H7 (cell line): ENCODE results near the gene CASKIN2. TPM values are rescaled to one million over a fixed set of nuclear protein-coding genes. Genes with fewer than 3 reads are reported as not detected.
"Not testable (repeated sequence)": the region's sequence is repeated elsewhere in the genome, so short reads cannot be mapped to it uniquely, and the experiment has no call there.

Experiments
- DNase-seq: peaks from one replicate; pipeline ENCODE4 v3.0.0; 2012
- H3K27me3 ChIP-seq: 2 replicates; pipeline ENCODE4 v1.6.0; 2011; ENCODE audit warnings: mild to moderate bottlenecking, low read length; ENCODE audit not compliant: control insufficient read depth, insufficient read depth
- H3K36me3 ChIP-seq: replicated peaks from 2 replicates; pipeline ENCODE4 v1.5.1; 2011; ENCODE audit warnings: low read length; ENCODE audit not compliant: control insufficient read depth, insufficient read depth
- H3K4me3 ChIP-seq: 2 replicates; pipeline ENCODE4 v1.5.1; 2011; ENCODE audit warnings: low read depth, mild to moderate bottlenecking, control low read depth, low read length, moderate library complexity; ENCODE audit not compliant: insufficient read depth
- total RNA-seq: library from RNA; depleted of rRNA; stranded (reverse); fragments of >200 nt; shearing (Covaris generic); gene quantifications from 2 replicates; pipeline ENCODE4 v1.2.3, GENCODE V29; 2014

The CASKIN2 gene
- total RNA-seq, 1 experiment from 2014 or later = 13.1 TPM

GRCh38 chr17:75487351-75488070 lies 27.8 kb downstream of the CASKIN2 start:
- no peak for DNase-seq
- H3K36me3 ChIP-seq = no peaks in the 10 kb centered on the region; the same call in 1 of the 2 replicates

GRCh38 chr17:75486951-75487350 lies 28.4 kb downstream of the CASKIN2 start:
- no peak for DNase-seq
- no peak overlapping the region for H3K4me3 ChIP-seq
- H3K27me3 ChIP-seq = no peaks in the 10 kb centered on the region
- H3K36me3 ChIP-seq = no peaks in the 10 kb centered on the region; the same call in 1 of the 2 replicates

More at GRCh38 chr17:75487351-75488070, 27.8 kb downstream of the CASKIN2 start:
- Histone ChIP-seq H3K27me3 (no peaks in the 10 kb centered on the region), H3K4me3 (no peak overlapping the region)

- Histone ChIP-seq H3K36me3 (no peaks in the 10 kb centered on the region; the same call in 1 of the 2 replicates), H3K4me3 (no peak overlapping the region), H3K27me3 (no peaks in the 10 kb centered on the region)
- DNase-seq = no peak
Observed at GRCh38 chr17:75486151-75486550, 29.2 kb downstream of the CASKIN2 start.

GRCh38 chr17:75485688-75486087 lies 29.6 kb downstream of the CASKIN2 start:
- Histone ChIP-seq H3K36me3 (no peaks in the 10 kb centered on the region; the same call in 1 of the 2 replicates), H3K27me3 (no peaks in the 10 kb centered on the region), H3K4me3 (no peak overlapping the region)
- no peak for DNase-seq

GRCh38 chr17:75482098-75482942 lies 33.0 kb downstream of the CASKIN2 start:
- no peak for DNase-seq
- no peaks in the 10 kb centered on the region; the same call in 1 of the 2 replicates for H3K36me3 ChIP-seq
- no peaks in the 10 kb centered on the region for H3K27me3 ChIP-seq
- H3K4me3 ChIP-seq = no peak overlapping the region

GRCh38 chr17:75481194-75482068 lies 33.9 kb downstream of the CASKIN2 start:
- H3K27me3 ChIP-seq = no peaks in the 10 kb centered on the region
- H3K36me3 ChIP-seq = no peaks in the 10 kb centered on the region; the same call in 1 of the 2 replicates
- no peak overlapping the region for H3K4me3 ChIP-seq
- peak; percentile 58 for DNase-seq

GRCh38 chr17:75480281-75480680 lies 35.1 kb downstream of the CASKIN2 start:
- Histone ChIP-seq H3K36me3 (no peaks in the 10 kb centered on the region; the same call in 1 of the 2 replicates), H3K27me3 (no peaks in the 10 kb centered on the region)

GRCh38 chr17:75478508-75478907 lies 36.8 kb downstream of the CASKIN2 start:
- Histone ChIP-seq H3K4me3 (no peak overlapping the region), H3K27me3 (no peaks in the 10 kb centered on the region), H3K36me3 (no peaks in the 10 kb centered on the region; the same call in 1 of the 2 replicates)
- DNase-seq = peak; percentile 62

More at GRCh38 chr17:75480281-75480680, 35.1 kb downstream of the CASKIN2 start:
- H3K4me3 ChIP-seq = no peak overlapping the region
- DNase-seq = no peak

GRCh38 chr17:75477490-75477862 lies 37.9 kb downstream of the CASKIN2 start:
- H3K36me3 ChIP-seq, DNase-seq, H3K4me3 ChIP-seq, H3K27me3 ChIP-seq: not testable (repeated sequence)

GRCh38 chr17:75476752-75477489 lies 38.4 kb downstream of the CASKIN2 start:
- Histone ChIP-seq H3K36me3 (peaks cover 1% of the 10 kb centered on the region; the same call in 1 of the 2 replicates), H3K27me3 (no peaks in the 10 kb centered on the region), H3K4me3 (no peak overlapping the region)
- DNase-seq = no peak

- Histone ChIP-seq H3K4me3 (no peak overlapping the region), H3K36me3 (peaks cover 1% of the 10 kb centered on the region; the same call in 1 of the 2 replicates), H3K27me3 (no peaks in the 10 kb centered on the region)
- no peak for DNase-seq
Observed at GRCh38 chr17:75476271-75476671, 39.1 kb downstream of the CASKIN2 start.

- Histone ChIP-seq H3K36me3 (peaks cover 1% of the 10 kb centered on the region; the same call in 1 of the 2 replicates), H3K27me3 (no peaks in the 10 kb centered on the region), H3K4me3 (no peak overlapping the region)
- no peak for DNase-seq
Observed at GRCh38 chr17:75475851-75476250, 39.5 kb downstream of the CASKIN2 start.

- H3K4me3 ChIP-seq = no peak overlapping the region
- peaks cover 1% of the 10 kb centered on the region; the same call in 1 of the 2 replicates for H3K36me3 ChIP-seq
- DNase-seq = no peak
- no peaks in the 10 kb centered on the region for H3K27me3 ChIP-seq
Observed at GRCh38 chr17:75475144-75475835, 40.0 kb downstream of the CASKIN2 start.
